ENCODE data around the gene GPX4. TPM values are rescaled to one million over a fixed set of nuclear protein-coding genes. Genes with fewer than 3 reads are reported as not detected.

Gene GPX4
- polyA plus RNA-seq, 1 donor from 2014 or later = 713 TPM

DNA sequence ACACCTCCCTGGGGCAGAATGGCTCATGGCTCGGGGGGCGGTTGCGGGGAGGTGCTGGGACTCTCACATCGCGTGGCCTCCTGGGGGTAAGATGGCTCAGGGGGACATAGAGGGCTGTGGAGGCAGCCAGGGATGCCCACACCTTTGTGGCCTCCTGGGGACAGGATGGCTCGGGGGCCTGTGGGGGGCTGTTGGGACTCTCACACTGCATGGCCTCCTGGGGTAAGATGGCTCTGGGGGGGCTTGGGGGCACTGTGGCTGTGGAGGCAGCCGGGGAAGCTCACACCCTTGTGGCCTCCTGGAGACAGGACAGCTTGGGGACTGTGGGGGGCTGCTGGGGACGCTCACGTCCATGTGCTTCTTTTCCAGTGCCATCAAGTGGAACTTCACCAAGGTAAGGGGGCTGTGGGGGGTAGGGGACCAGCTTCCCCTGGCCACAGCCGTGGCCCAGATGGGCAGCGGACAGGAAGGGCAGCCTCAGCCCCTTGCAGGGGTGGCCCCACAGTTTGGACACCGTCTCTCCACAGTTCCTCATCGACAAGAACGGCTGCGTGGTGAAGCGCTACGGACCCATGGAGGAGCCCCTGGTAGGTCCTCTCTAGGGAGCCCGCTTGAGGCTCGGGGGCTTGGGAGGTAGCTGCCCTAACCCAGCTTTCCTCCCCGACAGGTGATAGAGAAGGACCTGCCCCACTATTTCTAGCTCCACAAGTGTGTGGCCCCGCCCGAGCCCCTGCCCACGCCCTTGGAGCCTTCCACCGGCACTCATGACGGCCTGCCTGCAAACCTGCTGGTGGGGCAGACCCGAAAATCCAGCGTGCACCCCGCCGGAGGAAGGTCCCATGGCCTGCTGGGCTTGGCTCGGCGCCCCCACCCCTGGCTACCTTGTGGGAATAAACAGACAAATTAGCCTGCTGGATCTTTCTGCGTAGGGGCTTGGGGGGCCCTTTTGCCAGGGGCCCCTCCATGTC lies 2.4 kb downstream of the GPX4 start (continued):
- no peak for TF ChIP-seq RAD21 (conservative IDR thresholded peaks at IDR 0.05)

- Histone ChIP-seq H3K36me3 (ENCODE audit: insufficient read depth, low read length) (no peaks in the 10 kb centered on the region), H3K4me2 (ENCODE audit: low read length) (no peak overlapping the region), H3K9me2 (ENCODE audit: insufficient read depth, low read length) (no peaks in the 10 kb centered on the region), H3K9ac (ENCODE audit: low read length) (no peak overlapping the region), H3K27me3 (ENCODE audit: insufficient read depth, low read depth, low read length) (no peaks in the 10 kb centered on the region), H3K27ac (ENCODE audit: low read length) (no peak overlapping the region), H2AFZ (ENCODE audit: low read depth, low read length) (no peak overlapping the region), H3K9me3 (ENCODE audit: low read length) (no peaks in the 10 kb centered on the region), H3K4me3 (ENCODE audit: low read length) (no peak overlapping the region), H3K79me2 (replicated peaks; ENCODE audit: insufficient read depth, low read length) (peaks cover 4% of the 10 kb centered on the region), H3F3A (ENCODE audit: insufficient read depth, low read length, poor library complexity, severe bottlenecking) (no peaks in the 10 kb centered on the region), H4K20me1 (ENCODE audit: insufficient read depth) (no peaks in the 10 kb centered on the region)
- TF ChIP-seq EZH2 (IDR thresholded peaks at IDR 0.05; ENCODE audit: borderline replicate concordance, insufficient read depth, low read length, poor library complexity, severe bottlenecking) (no peak), MXI1 (conservative IDR thresholded peaks at IDR 0.05; ENCODE audit: poor library complexity, severe bottlenecking) (no peak), POLR2AphosphoS5 (IDR thresholded peaks at IDR 0.05) (no peak)
- TF ChIP-seq, protein P1, sequence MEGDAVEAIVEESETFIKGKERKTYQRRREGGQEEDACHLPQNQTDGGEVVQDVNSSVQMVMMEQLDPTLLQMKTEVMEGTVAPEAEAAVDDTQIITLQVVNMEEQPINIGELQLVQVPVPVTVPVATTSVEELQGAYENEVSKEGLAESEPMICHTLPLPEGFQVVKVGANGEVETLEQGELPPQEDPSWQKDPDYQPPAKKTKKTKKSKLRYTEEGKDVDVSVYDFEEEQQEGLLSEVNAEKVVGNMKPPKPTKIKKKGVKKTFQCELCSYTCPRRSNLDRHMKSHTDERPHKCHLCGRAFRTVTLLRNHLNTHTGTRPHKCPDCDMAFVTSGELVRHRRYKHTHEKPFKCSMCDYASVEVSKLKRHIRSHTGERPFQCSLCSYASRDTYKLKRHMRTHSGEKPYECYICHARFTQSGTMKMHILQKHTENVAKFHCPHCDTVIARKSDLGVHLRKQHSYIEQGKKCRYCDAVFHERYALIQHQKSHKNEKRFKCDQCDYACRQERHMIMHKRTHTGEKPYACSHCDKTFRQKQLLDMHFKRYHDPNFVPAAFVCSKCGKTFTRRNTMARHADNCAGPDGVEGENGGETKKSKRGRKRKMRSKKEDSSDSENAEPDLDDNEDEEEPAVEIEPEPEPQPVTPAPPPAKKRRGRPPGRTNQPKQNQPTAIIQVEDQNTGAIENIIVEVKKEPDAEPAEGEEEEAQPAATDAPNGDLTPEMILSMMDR (IDR thresholded peaks at IDR 0.05; ENCODE audit: poor library complexity, severe bottlenecking) = no peak
These were observed 3.3 kb downstream of the GPX4 start for GRCh38 chr19:1106841-1107660.

DNA sequence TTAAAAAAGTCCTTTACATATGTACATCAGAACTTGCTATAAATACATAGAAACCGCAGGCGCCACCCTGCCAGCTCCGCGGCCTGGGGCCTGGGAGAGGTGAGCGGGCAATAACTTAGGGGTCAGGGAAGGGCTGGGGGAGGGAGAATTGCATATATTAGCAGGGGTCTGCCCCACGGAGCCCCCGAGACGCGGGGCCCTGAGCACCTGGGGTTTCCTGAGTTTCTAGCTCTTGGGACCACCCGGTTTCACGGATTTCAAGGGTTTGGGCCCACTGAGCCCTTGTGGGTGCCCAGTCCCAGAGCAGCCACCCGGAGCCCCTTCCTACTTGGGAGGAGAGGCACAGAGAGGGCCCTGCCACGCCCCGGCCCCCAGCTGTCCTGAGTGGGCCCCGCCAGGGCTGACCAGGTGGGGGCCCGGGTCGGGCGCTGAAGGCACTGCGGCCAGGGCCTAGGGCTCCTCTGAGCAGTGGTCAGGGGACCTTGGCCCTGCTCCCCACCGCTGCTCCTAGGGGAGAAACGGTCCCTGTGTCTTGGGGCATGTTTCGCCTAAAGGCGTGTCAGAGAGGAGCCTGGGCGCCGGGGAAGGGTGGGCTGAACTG lies 4.0 kb downstream of the GPX4 start:
- no peaks in the 10 kb centered on the region for H3K27me3 ChIP-seq (ENCODE audit: insufficient read depth, low read depth, low read length)
- no peaks in the 10 kb centered on the region for H3K36me3 ChIP-seq (ENCODE audit: insufficient read depth, low read length)
- no peak overlapping the region for H3K4me3 ChIP-seq (ENCODE audit: low read length)
- H3K27ac ChIP-seq (ENCODE audit: low read length) = no peak overlapping the region
- H4K20me1 ChIP-seq (ENCODE audit: insufficient read depth) = no peaks in the 10 kb centered on the region
- no peaks in the 10 kb centered on the region for H3F3A ChIP-seq (ENCODE audit: insufficient read depth, low read length, poor library complexity, severe bottlenecking)
- H3K4me2 ChIP-seq (ENCODE audit: low read length) = no peak overlapping the region
- TF ChIP-seq SMC3 (conservative IDR thresholded peaks at IDR 0.05; ENCODE audit: poor library complexity) = no peak
- TF ChIP-seq EZH2 (IDR thresholded peaks at IDR 0.05; ENCODE audit: borderline replicate concordance, insufficient read depth, low read length, poor library complexity, severe bottlenecking) = no peak
- TF ChIP-seq, protein P1 (IDR thresholded peaks at IDR 0.05; ENCODE audit: poor library complexity, severe bottlenecking) = no peak
- TF ChIP-seq POLR2AphosphoS5 (IDR thresholded peaks at IDR 0.05) = no peak
- TF ChIP-seq TAF1 (IDR thresholded peaks at IDR 0.05; ENCODE audit: low read depth) = no peak
- no peak for TF ChIP-seq MXI1 (conservative IDR thresholded peaks at IDR 0.05; ENCODE audit: poor library complexity, severe bottlenecking)
- no peak for TF ChIP-seq RAD21 (conservative IDR thresholded peaks at IDR 0.05)
- no peak for TF ChIP-seq EP300 (conservative IDR thresholded peaks at IDR 0.05; ENCODE audit: poor library complexity, severe bottlenecking)
- TF ChIP-seq, protein P2, sequence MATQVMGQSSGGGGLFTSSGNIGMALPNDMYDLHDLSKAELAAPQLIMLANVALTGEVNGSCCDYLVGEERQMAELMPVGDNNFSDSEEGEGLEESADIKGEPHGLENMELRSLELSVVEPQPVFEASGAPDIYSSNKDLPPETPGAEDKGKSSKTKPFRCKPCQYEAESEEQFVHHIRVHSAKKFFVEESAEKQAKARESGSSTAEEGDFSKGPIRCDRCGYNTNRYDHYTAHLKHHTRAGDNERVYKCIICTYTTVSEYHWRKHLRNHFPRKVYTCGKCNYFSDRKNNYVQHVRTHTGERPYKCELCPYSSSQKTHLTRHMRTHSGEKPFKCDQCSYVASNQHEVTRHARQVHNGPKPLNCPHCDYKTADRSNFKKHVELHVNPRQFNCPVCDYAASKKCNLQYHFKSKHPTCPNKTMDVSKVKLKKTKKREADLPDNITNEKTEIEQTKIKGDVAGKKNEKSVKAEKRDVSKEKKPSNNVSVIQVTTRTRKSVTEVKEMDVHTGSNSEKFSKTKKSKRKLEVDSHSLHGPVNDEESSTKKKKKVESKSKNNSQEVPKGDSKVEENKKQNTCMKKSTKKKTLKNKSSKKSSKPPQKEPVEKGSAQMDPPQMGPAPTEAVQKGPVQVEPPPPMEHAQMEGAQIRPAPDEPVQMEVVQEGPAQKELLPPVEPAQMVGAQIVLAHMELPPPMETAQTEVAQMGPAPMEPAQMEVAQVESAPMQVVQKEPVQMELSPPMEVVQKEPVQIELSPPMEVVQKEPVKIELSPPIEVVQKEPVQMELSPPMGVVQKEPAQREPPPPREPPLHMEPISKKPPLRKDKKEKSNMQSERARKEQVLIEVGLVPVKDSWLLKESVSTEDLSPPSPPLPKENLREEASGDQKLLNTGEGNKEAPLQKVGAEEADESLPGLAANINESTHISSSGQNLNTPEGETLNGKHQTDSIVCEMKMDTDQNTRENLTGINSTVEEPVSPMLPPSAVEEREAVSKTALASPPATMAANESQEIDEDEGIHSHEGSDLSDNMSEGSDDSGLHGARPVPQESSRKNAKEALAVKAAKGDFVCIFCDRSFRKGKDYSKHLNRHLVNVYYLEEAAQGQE (IDR thresholded peaks at IDR 0.05; ENCODE audit: borderline replicate concordance) = no peak
- H3K79me2 ChIP-seq (replicated peaks; ENCODE audit: insufficient read depth, low read length) = peaks cover 4% of the 10 kb centered on the region
- no peak overlapping the region for H2AFZ ChIP-seq (ENCODE audit: low read depth, low read length)
- H3K9me2 ChIP-seq (ENCODE audit: insufficient read depth, low read length) = no peaks in the 10 kb centered on the region
- no peaks in the 10 kb centered on the region for H3K9me3 ChIP-seq (ENCODE audit: low read length)
- no peak overlapping the region for H3K9ac ChIP-seq (ENCODE audit: low read length)
